HCEC 1CT (cell line): ENCODE measurements around the gene COPS3.
A peak's percentile ranks its signal among the peaks of the same experiment; 100 is the strongest.

ENCODE experiments used
- DNase-seq: peaks from one replicate; pipeline ENCODE4 v3.0.0-alpha.2; 2017

Gene COPS3

GRCh38 chr17:17237026-17237799 is 43.8 kb downstream of the COPS3 start, which contains the start of gene FLCN:
FLCN (minus strand) TSS chr17:17237168; CDS start chr17:17228137, 9,031 bp downstream.
- DNase-seq = peak; percentile 84

- peak; percentile 34 for DNase-seq
Measured at GRCh38 chr17:17236295-17237025, 44.6 kb downstream of the COPS3 start.

- DNase-seq = peak; percentile 35
Measured at GRCh38 chr17:17235212-17236174, 45.6 kb downstream of the COPS3 start.

- no peak for DNase-seq
Measured at GRCh38 chr17:17232303-17232621, 48.8 kb downstream of the COPS3 start.

GRCh38 chr17:17231621-17232302 is 49.3 kb downstream of the COPS3 start:
- no peak for DNase-seq

- no peak for DNase-seq
Measured at GRCh38 chr17:17229416-17230384, 51.3 kb downstream of the COPS3 start.

GRCh38 chr17:17228521-17229279 is 52.3 kb downstream of the COPS3 start:
- no peak for DNase-seq

- no peak for DNase-seq
Measured at GRCh38 chr17:17227608-17228520, 53.2 kb downstream of the COPS3 start.

GRCh38 chr17:17226451-17227265 is 54.4 kb downstream of the COPS3 start:
- DNase-seq = no peak

GRCh38 chr17:17225901-17226300 is 55.1 kb downstream of the COPS3 start:
- no peak for DNase-seq

GRCh38 chr17:17224137-17224536 is 56.9 kb downstream of the COPS3 start:
- DNase-seq = no peak

GRCh38 chr17:17223736-17224135 is 57.3 kb downstream of the COPS3 start:
- no peak for DNase-seq

- DNase-seq = no peak
Measured at GRCh38 chr17:17221329-17221728, 59.7 kb downstream of the COPS3 start.

GRCh38 chr17:17220529-17220928 is 60.5 kb downstream of the COPS3 start:
- DNase-seq = no peak

GRCh38 chr17:17217995-17218394 is 63.1 kb downstream of the COPS3 start:
- no peak for DNase-seq

- no peak for DNase-seq
Measured at GRCh38 chr17:17216776-17217175, 64.3 kb downstream of the COPS3 start.

- no peak for DNase-seq
Measured at GRCh38 chr17:17216236-17216635, 64.8 kb downstream of the COPS3 start.

- no peak for DNase-seq
Measured at GRCh38 chr17:17215575-17215974, 65.5 kb downstream of the COPS3 start.
